GM12874 (cell line): ENCODE data around the gene CSNK1D.

Experiments
- TF ChIP-seq, protein P1 (sequence below): IDR thresholded peaks from 2 replicates; pipeline ENCODE4 v1.5.1; 2011; ENCODE audit warnings: low read depth, mild to moderate bottlenecking, control low read depth, low read length, moderate library complexity; ENCODE audit not compliant: insufficient read depth

Gene CSNK1D

GRCh38 chr17:82318772-82319606, 45.5 kb upstream of the CSNK1D start:
- TF ChIP-seq, protein P1, sequence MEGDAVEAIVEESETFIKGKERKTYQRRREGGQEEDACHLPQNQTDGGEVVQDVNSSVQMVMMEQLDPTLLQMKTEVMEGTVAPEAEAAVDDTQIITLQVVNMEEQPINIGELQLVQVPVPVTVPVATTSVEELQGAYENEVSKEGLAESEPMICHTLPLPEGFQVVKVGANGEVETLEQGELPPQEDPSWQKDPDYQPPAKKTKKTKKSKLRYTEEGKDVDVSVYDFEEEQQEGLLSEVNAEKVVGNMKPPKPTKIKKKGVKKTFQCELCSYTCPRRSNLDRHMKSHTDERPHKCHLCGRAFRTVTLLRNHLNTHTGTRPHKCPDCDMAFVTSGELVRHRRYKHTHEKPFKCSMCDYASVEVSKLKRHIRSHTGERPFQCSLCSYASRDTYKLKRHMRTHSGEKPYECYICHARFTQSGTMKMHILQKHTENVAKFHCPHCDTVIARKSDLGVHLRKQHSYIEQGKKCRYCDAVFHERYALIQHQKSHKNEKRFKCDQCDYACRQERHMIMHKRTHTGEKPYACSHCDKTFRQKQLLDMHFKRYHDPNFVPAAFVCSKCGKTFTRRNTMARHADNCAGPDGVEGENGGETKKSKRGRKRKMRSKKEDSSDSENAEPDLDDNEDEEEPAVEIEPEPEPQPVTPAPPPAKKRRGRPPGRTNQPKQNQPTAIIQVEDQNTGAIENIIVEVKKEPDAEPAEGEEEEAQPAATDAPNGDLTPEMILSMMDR = no peak

GRCh38 chr17:82318169-82318498, 44.6 kb upstream of the CSNK1D start:
- TF ChIP-seq, protein P1 = no peak

DNA sequence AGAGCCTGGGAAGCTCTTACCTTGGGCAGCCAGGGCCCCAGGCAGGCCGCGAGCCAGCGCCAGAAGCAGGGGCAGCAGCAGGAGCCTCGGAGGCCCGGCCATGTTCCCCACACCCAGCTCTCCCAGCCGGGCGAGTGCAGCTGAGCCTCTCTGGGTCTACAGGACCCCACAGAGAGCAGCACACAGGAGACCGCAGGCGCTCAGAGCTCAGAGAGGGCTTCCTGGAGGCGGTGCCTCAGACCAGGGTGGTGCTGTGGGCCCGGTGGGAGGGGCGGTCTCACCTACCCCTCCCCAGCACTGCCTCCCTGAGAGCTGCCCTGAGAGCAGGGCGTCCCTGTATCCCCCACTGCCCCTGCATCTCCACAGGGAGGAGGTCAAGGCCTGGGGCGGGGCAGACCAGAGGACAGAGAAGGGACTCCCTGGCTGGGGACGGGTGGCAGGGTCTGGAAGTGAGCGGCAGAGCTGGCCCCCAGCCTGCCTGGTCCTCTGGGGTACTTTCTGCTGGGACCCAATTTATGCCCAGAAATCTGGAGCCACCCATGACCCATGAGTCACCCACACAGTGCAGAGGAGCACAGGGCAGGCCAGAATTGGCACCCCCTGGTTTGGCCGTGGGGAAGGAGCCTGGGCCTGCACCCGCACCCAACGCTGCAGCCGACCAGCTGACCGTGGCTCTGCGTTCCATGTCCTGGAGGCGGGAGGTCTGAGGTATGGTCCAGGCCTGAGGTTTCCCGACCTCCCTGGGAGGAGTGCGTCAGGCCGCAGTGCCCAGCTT, 44.1 kb upstream of the CSNK1D start, which contains the start of gene CD7:
CD7 (minus strand) TSS at position 215 of the 775 bp plus-strand sequence; CDS start at position 102, 113 bp downstream.
- TF ChIP-seq, protein P1 = no peak

GRCh38 chr17:82316651-82317393, 43.3 kb upstream of the CSNK1D start:
- TF ChIP-seq, protein P1 = no peak

DNA sequence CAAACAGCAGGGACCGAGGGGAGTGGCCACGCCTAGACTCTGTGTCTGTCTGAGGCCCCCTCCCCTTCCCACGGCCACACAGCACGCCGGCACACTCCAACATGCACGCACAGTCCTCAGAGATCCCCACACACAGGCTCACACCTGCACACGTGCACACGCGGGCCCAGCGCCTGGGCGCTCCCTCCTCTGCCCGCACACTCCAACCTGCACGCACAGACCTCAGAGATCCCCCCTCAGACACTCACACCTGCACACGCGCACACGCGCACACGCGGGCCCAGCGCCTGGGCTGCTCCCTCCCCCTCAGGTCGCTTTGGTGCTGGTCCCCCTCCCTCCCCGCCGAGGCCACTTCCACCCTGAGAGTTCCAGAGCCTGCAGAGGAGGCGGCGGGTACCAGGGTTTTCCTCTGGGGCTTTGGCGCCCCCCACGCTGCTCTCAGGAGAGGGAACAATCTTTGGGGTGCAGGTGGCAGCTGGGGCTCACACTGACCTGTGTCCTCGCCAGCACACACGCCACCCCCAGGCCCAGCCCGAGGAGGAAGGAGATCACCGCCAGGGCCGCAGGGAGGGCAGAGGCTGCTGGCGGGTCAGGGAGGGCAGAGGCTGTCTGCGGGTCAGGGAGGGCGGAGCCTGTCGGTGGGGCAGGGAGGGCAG, 42.3 kb upstream of the CSNK1D start:
- TF ChIP-seq, protein P1 = no peak

DNA sequence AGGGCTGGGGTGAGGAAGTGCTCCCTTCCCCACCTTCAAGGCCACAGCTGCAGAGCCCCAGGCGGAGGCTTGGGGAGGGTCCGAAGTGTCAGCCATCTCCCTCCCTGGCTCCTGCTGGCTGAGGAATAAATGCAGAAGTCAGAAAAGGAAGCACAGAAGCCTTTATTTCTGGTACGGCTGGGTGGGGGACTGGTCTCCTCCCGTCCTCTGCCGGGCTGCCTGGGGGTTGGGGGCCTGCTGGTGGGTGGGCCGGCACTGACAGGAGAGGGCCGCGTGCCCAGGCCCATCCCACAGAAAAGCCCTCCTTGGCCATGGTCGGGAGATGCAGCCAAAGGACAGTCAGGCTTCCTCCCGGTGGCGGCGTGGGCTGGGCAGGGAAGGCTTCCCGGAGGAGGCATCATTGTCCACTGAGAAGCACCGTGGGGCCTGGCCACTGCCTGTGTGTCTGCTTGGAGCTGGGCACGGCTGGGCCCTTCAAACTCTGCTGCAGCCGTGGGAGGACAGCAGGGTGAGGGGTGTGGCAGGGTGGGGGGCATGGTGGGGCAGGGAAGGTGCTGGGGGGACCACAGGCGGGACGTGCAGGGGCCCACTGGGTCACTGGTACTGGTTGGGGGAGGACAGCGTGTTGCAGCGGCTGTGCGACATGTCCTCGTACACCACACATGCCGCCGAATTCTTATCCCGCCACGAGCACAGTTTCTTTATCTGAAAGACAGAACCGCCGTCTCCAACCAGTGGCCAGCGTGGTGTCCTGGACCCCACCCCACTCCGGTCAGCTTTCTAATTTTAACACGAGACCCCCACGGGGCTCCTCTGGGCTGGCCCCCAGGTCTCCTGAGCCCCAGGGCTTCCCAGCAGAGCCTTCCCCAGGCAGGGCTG, 41.5 kb upstream of the CSNK1D start:
- TF ChIP-seq, protein P1 = no peak
